HG03159 (cell line): ENCODE results near the gene IRX5.
A peak's percentile ranks its signal among the peaks of the same experiment; 100 is the strongest.

Experiments used
- ATAC-seq: cut with Tn5 transposase; IDR thresholded peaks from one replicate; pipeline ENCODE4 v1.9.1; 2021; ENCODE audit warnings: mild to moderate bottlenecking, moderate library complexity; ENCODE audit not compliant: unreplicated experiment

IRX5 gene

DNA sequence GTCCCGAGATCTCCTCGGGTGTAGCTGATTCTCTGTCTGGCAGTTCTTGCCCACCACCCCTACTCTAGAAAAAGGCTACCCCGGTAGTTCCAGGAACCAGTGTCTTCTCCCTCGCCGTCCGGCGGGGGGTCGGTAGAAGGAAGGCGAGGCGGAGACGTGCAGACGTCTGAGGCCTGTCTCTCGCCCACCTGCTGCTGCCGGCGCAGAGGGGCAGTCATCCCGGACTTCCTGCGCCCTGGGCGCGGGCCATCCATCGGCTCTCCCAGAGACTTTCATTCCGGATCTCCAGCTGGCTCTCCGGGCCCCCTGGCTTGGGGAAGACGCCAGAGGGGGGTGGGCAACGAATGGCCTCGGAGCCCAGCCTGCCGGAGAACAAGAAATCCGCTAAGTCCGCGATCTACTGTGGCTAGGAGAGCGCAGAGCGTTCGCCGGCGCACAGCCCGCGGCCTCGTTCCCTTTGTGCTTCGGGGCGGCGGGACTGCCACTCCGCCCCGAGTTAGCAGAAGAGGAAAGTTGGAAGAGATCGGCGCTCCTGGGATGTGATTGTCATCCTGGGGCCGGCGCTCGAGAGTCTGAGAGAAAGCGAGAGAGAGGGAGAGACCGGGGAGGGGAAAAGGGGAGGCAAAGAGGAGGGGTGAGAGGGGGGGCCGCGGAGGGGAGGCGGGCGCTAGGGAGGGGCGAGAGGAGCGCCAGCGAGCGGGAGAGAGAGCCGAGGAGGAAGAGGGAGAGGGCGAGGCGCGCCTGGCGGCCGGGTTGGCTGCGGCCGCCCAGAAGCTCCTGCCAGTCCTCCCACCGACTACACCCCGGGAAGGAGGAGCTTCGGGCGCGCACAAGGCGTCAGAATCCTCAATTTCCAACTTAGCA is at the start of gene IRX5:
Gene IRX5, plus strand, starts transcription at position 861 of the 864 bp plus-strand sequence. CDS start 334 bp downstream, outside the sequence.
- no peak for ATAC-seq

DNA sequence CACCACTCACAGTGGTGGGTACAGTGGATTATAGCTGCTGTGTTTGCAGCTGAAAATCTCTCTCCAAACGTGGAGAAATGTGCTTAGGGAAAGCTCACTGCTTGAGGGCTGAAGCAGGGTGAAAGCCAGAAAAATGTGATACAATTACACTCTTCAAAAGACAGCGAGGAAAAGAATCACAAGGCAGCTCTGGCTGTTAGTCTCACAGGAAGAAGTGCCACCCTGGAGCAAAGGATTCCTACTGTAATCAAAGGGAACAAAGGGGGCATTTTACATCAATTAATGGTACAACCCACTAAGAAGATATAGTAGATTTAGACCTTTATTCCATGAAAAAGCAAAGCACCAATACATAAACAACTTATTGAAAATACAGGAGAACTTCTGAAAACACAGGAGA is 48.1 kb upstream of the IRX5 start:
- ATAC-seq: no peak

DNA sequence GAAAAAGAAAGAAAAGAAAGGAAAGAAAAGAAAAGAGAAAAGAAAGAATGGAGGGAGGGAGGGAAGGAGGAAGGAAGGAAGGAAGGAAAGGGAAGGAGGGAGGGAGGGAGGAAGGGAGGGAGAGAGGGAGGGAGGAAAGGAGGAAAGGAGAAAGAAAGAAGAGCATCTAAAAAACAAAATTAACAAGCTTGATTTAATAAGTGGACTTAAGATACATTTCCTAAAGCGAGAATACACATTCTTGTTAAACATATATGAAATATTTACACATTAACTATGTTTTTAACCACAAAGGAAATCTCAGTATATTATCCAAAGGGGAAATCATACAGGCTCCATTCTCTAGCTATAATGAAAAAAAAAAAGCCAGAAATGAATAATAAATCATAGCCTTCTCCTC is 47.3 kb upstream of the IRX5 start:
- ATAC-seq: no peak

DNA sequence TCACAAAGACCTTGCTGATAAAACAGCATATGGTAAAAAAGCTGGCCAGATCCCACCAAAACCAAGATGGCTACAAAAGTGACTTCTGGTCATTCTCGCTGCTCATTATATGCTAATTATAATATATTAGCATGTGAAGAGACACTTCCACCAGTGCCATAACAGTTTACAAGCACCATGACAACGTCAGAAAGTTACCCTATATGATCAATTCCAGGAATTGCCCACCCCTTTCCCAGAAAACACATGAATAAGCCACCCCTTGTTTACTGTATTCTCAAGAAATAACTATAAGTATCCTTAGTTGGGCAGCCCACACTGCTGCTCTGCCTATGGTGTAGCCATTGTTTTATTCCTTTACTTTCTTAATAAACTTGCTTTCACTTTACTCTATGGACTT is 44.6 kb upstream of the IRX5 start:
- no peak for ATAC-seq

DNA sequence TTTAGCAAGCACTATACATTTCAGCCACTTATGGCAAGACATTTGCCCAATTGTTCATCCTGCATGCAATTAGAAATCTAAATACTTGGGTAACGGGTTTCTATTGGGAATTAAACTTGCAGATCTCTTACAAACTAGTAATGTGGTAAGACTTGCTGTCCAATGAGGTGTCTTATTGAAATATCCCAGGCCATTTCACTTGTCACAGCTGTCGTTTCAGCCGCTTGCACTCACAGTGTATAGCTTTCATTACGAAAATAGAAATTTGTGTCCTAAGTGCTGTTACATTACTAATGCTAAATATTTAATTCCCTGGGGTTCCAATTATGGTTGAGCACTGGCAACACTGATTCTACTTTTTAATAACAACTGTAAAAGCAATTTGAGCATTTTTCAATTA is 40.3 kb upstream of the IRX5 start:
- ATAC-seq: no peak

DNA sequence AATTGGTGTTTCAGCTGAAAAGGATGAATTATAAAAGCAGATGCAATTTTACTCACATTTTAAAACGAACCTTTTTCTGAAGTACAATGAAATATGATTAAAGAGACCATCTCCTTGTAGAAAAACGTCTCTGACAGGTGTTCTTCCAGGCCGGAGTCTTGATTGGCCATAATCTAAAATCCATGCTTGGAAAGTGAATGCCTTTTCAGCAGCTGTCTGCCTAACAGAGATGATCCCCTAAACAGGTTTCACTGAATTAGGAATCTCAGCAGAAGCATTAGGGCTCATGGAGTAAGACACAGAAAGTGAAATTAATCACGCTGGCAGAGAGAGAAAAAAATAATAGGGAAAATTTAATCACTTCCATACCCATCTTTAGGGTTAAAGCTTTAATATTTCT is 39.3 kb upstream of the IRX5 start:
- ATAC-seq: no peak

DNA sequence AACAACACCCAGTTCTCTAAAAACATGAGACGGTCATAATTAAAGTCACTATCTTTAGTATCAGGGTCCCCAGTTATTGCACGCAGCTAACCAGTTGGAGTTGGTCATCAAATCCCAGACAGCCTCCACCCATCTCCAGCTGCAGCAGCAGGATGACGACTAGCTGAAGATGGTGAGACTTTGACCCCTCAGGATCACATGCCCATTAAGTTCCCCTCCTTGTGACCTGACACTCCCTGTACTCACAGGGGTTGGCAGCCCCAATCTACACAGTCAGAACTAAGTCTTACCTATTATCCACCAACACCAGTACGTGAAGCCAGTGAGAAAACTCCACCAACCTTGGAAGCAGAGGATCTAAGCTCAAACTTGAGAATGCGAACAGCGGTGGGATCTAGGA is 37.7 kb upstream of the IRX5 start:
- ATAC-seq: no peak

DNA sequence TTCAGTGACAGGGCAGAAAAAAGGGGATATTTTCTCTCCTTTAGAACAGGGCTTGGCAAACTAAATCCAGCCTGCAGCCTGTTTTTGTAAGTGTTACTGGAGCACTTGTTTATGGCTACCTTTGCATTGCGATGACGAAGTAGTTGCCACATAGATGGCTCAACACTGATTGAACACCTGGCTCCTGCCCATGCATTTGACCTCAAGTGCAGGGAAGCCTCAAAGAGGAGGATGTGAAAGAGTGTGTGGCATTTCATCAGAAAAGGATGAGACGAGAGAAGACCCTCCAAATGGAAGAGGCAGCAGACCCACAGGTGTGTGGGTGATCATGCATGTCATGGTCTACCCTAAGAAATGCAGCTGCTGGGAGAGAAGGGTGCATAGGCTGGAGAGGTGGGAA is 32.7 kb upstream of the IRX5 start:
- ATAC-seq: no peak

DNA sequence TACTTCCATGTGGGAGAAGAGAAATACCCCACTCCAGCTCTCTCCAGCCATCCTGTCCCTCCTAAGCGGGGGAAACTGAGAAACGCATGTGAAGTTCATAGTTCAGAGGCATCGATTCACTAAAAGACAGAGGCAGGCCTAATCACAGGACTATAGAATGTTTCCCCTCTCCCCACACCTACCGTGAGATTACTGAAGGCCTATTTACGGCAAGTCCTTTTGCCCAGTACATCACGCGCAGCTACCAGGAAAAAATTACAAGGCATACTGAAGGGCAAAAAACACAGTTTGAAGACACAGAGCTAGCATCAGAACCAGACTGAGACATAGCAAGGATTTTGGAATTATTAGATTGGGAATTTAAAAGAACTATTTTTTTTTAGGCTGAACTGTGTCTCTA is 29.1 kb upstream of the IRX5 start:
- no peak for ATAC-seq

DNA sequence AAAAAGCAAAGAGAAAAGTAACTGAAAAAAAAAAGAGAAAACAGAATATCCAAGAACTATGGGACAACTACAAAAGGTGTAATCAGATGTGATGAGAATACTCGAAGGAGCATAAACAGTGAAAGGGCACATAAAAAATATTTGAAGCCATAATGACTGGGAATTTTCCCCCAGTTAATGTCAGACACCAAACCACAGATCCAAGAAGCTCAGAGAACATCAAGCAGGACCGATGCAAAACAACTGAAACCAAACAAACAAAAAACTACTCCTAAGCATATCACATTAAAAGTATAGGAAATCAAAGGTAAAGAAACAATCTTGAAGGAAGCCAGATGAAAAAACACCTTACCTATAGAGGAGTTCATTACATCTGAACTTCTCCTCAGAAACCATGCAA is 27.6 kb upstream of the IRX5 start:
- ATAC-seq: no peak

DNA sequence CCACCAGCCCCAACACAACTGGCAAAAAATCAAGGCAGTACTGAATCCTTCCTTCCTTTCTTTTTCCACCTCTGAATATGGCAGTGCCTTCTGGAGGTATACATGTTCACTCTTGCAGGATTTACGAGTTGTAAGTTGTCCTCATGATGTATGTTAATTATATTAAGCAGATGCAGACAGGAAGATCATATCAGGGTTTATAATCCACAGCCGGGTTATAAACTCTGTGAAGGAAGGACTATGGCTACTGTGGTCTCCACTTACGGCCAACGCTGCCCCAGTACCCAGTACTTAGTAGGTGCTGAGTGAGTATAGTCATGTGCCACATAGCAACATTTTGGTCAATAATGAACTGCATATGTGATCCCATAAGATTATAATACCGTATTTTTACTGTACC is 19.6 kb upstream of the IRX5 start:
- no peak for ATAC-seq

DNA sequence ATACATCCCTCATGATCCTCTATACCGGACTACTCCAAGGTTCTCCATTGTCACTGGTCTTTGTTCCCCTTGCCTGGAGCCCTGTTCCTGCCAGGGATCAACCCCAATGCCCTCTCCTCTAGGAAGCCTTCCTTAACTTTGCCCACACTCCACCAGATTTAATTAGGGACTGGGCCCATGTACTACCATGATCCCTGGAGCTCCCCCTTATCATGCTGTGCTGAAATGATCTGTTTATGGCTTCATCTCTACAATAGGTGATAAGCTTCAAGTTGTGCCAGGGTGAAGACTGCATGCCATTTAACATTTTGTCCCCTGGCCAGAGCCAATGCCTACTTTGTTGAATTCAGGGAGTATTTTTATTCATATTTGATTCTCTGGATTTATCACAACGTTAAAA is 17.9 kb upstream of the IRX5 start:
- no peak for ATAC-seq

DNA sequence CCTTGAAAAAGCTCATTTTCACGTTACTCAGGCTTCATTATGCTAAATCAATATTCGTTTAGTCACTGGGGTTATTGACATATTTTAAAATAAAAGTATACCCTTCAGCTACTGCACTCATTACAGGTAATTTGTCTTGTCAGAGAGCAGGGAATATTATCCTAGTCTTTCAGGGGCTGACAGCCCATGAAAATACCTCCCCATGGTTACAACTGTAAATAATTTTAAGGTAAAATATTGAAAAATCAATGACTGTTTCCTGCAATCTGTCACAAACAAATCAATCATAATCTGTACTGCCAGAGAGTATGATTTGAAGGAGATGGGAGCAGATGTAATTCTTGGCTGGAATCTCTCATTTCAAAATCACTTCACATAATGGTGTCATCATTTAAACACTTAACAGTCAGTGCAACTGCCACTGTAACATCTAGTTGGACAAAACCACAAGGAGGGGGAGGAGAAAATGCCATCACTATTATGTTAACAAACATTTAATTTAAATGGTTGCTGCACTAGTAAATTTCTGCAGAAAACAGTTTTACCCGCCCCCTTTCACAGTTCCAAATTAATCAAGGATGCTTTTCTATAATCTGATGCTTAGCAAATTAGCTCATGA is 9.3 kb upstream of the IRX5 start:
- no peak for ATAC-seq

DNA sequence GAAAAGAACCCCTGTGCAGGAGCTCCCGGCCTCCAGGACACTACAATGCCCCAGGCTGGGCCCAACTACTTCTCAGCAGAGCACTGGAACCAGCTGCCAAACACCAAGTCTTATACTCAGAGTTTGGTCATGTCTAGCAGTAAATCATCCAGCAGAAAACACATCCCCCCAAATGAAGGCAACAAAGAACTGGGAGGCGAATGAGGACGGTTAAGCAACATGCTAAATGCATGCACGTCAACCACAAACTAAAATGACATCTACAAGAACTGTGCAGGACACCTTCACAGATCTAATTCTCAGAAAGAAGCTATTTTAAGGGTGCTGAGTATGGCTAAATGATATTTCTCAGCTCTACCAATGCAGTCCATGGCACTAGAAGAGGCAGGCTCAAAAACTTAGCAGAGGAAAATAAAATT is 7.6 kb upstream of the IRX5 start:
- ATAC-seq: no peak

DNA sequence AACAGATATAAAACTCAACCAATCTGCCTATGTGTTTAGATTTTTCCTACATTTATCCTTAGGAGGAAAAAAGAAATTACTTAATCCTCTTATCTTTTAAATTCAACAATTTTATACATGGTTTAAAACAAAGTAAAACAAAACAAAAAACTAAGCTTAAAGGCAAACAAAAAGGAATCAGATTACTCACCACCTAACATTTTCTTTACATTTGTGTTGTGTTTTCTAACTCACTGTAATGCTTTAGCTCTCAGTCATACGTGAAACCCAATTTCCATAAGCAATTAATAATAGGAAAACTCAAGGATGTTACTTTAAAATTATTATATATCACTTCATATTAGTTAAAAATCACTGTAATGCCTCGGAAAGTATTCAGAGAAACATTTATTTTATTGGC is 6.7 kb upstream of the IRX5 start:
- no peak for ATAC-seq

DNA sequence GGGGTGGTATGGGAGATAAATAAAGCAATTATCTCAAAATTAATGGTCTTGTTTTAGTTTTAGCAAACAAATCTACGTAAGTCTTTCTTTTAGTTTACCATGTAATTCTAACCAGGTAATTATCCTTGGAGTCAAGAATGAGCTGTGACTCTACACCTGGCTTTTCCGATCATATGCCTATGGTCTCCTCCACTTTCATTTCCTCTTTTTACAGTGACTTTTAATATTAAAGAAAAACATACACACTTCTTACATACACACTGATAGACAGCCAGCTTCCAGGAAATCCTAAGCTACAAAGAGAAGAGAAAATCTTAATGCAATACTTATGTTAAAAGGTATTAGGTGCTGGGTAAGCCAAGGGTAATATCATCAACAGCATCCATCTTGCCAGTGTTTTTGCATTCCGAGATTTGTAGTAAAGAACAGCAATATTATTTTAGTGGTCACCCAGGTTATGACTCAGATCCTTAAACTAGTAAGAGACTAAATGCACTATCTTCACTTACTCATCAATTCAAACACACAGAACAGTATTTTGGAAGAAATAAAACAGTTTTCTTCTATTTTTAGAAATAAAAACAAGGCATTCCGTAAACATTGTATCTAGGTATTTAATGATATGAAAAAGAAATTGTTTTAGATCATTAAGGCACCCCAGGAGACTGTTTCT is 4.4 kb upstream of the IRX5 start:
- ATAC-seq: no peak

DNA sequence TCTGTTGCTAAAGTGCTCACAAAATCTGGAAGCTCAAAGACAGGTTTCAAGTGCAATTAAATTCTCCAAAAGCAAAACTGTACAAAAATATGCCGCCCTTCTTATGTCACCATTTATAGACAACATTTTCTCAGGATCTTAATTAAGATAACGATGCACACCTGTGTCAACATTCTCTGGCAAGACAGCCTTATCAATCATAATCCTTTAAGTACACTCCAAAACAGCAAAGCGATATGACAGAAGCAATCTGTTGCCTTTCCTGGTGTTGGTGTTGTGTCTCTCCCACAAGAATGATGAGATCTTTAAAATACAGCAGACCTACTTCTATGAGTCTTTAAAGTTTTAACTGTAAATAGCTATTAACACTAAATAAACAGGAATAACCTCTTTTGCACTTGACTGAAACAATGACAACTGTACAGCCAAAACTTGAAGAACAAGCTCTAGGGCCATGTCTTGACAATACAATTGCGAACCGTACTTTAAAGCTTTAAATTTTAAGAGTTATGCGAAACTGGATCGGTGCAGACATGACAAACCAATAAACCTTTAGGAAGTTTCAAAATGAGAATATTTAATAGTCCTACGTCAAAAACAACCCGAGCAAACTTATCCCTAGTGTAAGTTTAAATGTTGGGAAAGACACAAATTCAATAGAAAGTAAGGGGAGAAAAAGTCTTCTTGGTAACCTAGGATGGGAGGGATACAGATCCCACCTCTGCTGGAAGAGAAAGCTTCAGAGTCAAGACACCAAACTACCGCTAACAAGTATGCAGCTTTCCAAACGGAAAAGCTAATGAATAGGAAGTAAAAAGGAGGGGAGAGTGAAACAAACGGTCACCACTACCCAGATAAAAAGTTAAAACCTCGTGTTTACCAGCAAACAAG is 3.3 kb upstream of the IRX5 start:
- ATAC-seq: no peak

DNA sequence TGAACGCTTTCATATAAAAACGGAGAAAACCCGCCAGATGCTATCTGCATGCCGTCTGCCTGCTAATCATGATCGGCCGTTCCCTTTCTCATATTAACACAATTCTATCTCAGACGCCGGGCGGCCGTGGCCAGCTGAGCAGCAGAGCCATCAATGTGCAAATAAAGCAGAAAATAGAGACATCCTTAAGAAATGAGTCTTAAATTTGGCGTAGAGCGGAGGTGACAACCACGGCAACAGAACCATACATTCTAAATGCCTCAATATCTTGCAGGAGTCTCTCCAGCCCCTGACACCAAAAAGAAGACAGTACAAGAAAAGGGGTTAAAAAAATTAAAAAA is 2.7 kb upstream of the IRX5 start:
- ATAC-seq: no peak

DNA sequence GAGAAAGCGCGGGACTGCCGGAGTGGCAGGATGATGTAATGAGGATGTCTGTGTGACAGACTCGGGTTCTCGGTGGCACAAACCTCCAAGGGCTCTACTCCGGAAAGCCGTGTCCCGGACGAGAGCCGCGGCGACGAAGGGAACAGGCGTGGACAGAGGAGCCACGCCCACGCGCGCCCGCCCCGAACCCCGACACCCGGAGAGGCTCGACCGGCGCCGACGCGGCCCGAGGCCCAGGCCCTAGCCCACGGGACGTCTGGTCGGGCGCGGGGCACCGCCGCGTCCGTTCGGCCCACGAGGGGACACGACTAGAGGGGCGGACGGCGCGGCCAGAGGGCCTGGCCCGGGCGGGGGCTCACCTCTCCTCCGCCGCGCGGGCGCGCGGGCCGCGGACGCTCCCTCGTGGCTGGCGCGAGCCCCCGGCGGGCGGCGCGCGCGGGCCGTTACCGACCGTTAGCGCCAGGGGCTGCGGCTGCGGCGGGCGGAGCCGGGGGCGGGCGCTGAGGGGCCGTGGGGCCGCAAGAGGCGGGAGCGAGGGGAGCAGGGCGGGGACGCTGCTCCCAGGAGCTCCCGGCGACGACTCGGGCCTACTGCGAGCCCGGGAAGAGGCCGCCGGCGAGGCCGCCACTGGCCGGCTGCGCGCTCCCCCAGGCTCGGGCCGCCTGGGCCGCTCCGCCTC is 2.1 kb upstream of the IRX5 start:
- peak; percentile 38 for ATAC-seq
